ENCODE results near the gene HDAC10.

The HDAC10 gene

GRCh38 chr22:50252082-50253045 is 1.3 kb upstream of the HDAC10 start:
- TF ChIP-seq, protein P1, sequence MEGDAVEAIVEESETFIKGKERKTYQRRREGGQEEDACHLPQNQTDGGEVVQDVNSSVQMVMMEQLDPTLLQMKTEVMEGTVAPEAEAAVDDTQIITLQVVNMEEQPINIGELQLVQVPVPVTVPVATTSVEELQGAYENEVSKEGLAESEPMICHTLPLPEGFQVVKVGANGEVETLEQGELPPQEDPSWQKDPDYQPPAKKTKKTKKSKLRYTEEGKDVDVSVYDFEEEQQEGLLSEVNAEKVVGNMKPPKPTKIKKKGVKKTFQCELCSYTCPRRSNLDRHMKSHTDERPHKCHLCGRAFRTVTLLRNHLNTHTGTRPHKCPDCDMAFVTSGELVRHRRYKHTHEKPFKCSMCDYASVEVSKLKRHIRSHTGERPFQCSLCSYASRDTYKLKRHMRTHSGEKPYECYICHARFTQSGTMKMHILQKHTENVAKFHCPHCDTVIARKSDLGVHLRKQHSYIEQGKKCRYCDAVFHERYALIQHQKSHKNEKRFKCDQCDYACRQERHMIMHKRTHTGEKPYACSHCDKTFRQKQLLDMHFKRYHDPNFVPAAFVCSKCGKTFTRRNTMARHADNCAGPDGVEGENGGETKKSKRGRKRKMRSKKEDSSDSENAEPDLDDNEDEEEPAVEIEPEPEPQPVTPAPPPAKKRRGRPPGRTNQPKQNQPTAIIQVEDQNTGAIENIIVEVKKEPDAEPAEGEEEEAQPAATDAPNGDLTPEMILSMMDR (IDR thresholded peaks at IDR 0.05; ENCODE audit: low read depth, low read length), result peak; percentile 75
- DNase-seq (ENCODE audit: extremely low read depth, low read depth), result no peak

GRCh38 chr22:50251477-50252081 is 514 bp upstream of the HDAC10 start:
- no peak for DNase-seq (ENCODE audit: extremely low read depth, low read depth)
- TF ChIP-seq, protein P1 (IDR thresholded peaks at IDR 0.05; ENCODE audit: low read depth, low read length), result no peak

DNA sequence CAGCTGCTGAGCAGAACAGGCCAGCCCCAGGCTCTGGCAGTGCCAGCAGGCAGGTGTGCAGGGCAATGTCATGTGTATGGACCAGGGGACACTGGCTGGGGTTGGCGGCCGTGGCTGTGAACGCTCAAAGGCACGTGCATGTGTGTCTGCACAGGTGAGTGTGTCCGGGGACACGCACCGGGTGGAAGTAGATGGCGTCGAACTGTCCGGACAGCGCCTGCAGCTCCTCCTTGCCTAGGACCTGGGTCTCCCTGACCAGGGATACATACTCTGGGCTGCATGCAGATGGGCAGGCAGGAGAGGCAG is 863 bp downstream of the HDAC10 start:
- no peak for DNase-seq (ENCODE audit: extremely low read depth, low read depth)
- TF ChIP-seq, protein P1 (IDR thresholded peaks at IDR 0.05; ENCODE audit: low read depth, low read length), result no peak

GRCh38 chr22:50249341-50250248 is 1.5 kb downstream of the HDAC10 start:
- TF ChIP-seq, protein P1 (IDR thresholded peaks at IDR 0.05; ENCODE audit: low read depth, low read length), result no peak
- DNase-seq (ENCODE audit: extremely low read depth, low read depth), result no peak

- TF ChIP-seq, protein P1 (IDR thresholded peaks at IDR 0.05; ENCODE audit: low read depth, low read length), result no peak
- DNase-seq (ENCODE audit: extremely low read depth, low read depth), result no peak
Observed at GRCh38 chr22:50248196-50249081, 2.6 kb downstream of the HDAC10 start.

DNA sequence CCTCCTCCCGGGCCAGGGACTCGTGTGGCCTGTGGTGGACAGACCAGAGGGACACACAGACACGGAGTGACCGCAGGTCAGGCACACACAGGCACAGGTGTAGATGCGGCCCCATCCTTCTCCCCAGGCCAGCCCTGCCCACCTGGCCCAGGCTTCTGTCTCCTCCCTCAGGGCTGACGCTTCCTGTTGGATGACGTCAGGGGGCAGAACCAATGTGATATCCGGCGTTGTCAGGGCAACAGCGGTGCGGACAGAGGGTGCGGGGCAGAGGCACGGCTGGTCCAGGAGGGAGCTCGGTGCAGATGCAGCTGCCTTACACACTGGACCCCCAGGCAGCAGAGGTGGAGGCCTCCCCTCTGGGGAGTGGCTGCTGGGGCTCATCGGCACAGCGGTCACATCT is 3.3 kb downstream of the HDAC10 start:
- DNase-seq (ENCODE audit: extremely low read depth, low read depth), result no peak
- TF ChIP-seq, protein P1 (IDR thresholded peaks at IDR 0.05; ENCODE audit: low read depth, low read length), result no peak

All from AG09319 (cell line).